Measurements from ENCODE around the gene PINLYP. TPM values are rescaled to one million over a fixed set of nuclear protein-coding genes. Genes with fewer than 3 reads are reported as not detected.

The PINLYP gene
- total RNA-seq, 4 donors from 2014 or later, result 3.3 to 11.7 (median 6.0) TPM

- no peak for TF ChIP-seq CTCF (IDR thresholded peaks at IDR 0.05; ENCODE audit: low read depth)
Observed at GRCh38 chr19:43623889-43624670, 48.5 kb downstream of the PINLYP start.

GRCh38 chr19:43624933-43625332, 49.3 kb downstream of the PINLYP start:
- no peak for TF ChIP-seq CTCF (IDR thresholded peaks at IDR 0.05; ENCODE audit: low read depth)

- no peak for TF ChIP-seq CTCF (IDR thresholded peaks at IDR 0.05; ENCODE audit: low read depth)
Observed at GRCh38 chr19:43625918-43626579, 50.4 kb downstream of the PINLYP start.

GRCh38 chr19:43626838-43627237, 51.2 kb downstream of the PINLYP start:
- no peak for TF ChIP-seq CTCF (IDR thresholded peaks at IDR 0.05; ENCODE audit: low read depth)

GRCh38 chr19:43628646-43629326, 53.2 kb downstream of the PINLYP start:
- TF ChIP-seq CTCF (IDR thresholded peaks at IDR 0.05; ENCODE audit: low read depth), result no peak

GRCh38 chr19:43631491-43631890, 55.9 kb downstream of the PINLYP start:
- no peak for TF ChIP-seq CTCF (IDR thresholded peaks at IDR 0.05; ENCODE audit: low read depth)

Other genes starting within 250 kb of the PINLYP start
- 1 to 10 TPM in 2 of 4 donors, not detected in 2; 3.6 to 6.8 TPM for gene CD177, start 222.1 kb upstream of the PINLYP start, total RNA-seq
- not detected for gene TEX101, start 160.9 kb upstream of the PINLYP start, total RNA-seq
- under 1 TPM in 1 of 4 donors, not detected in 3; 0.34 TPM for gene LYPD3, start 110.2 kb upstream of the PINLYP start, total RNA-seq
- gene PHLDB3, start 71.1 kb upstream of the PINLYP start, total RNA-seq, result 1 to 10 TPM; 1.9 to 5.7 (median 3.5) TPM
- 10 to 100 TPM; 20.2 to 36.7 (median 31.3) TPM for gene ETHE1, start 48.6 kb upstream of the PINLYP start, total RNA-seq
- gene ZNF575, start 42.6 kb upstream of the PINLYP start, total RNA-seq, result 1 to 10 TPM in 1 of 4 donors, under 1 TPM in 1, not detected in 2; 0.44 to 3.2 TPM
- gene XRCC1, start 274 bp upstream of the PINLYP start, total RNA-seq, result 10 to 100 TPM; 10.6 to 24.1 (median 19.2) TPM
- gene IRGQ, start 20.3 kb downstream of the PINLYP start, total RNA-seq, result 10 to 100 TPM in 3 of 4 donors, 1 to 10 TPM in 1; 8.5 to 16.0 (median 11.5) TPM
- gene ZNF576, start 20.8 kb downstream of the PINLYP start, total RNA-seq, result 10 to 100 TPM in 2 of 4 donors, 1 to 10 TPM in 2; 4.1 to 11.6 (median 9.4) TPM
- under 1 TPM in 3 of 4 donors, not detected in 1; 0.33 to 0.66 (median 0.34) TPM for gene SRRM5, start 36.3 kb downstream of the PINLYP start, total RNA-seq
- 10 to 100 TPM; 11.1 to 27.1 (median 21.4) TPM for gene ZNF428, start 43.8 kb downstream of the PINLYP start, total RNA-seq
- 10 to 100 TPM in 1 of 4 donors, 1 to 10 TPM in 1, under 1 TPM in 2; 0.57 to 31.9 (median 0.92) TPM for gene CADM4, start 64.0 kb downstream of the PINLYP start, total RNA-seq
- gene PLAUR, start 94.4 kb downstream of the PINLYP start, total RNA-seq, result 100 to 1,000 TPM in 1 of 4 donors, 10 to 100 TPM in 3; 13.8 to 102 (median 21.5) TPM
- gene IRGC, start 140.3 kb downstream of the PINLYP start, total RNA-seq, result not detected
- 10 to 100 TPM; 10.0 to 17.2 (median 12.7) TPM for gene SMG9, start 179.2 kb downstream of the PINLYP start, total RNA-seq
- 10 to 100 TPM in 1 of 4 donors, 1 to 10 TPM in 2, under 1 TPM in 1; 0.57 to 25.2 (median 3.6) TPM for gene KCNN4, start 205.2 kb downstream of the PINLYP start, total RNA-seq
- gene LYPD5, start 226.6 kb downstream of the PINLYP start, total RNA-seq, result under 1 TPM in 3 of 4 donors, not detected in 1; 0.22 to 0.94 (median 0.51) TPM